GM19324 (cell line): Measurements from ENCODE around the gene HFM1.
"Not testable (repeated sequence)": the region's sequence is repeated elsewhere in the genome, so short reads cannot be mapped to it uniquely, and the experiment has no call there.

Source experiments
- ATAC-seq: cut with Tn5 transposase; IDR thresholded peaks from one replicate; pipeline ENCODE4 v1.9.1; 2021; ENCODE audit warnings: mild to moderate bottlenecking, moderate library complexity; ENCODE audit not compliant: unreplicated experiment, low FRiP score

HFM1 gene, protein sequence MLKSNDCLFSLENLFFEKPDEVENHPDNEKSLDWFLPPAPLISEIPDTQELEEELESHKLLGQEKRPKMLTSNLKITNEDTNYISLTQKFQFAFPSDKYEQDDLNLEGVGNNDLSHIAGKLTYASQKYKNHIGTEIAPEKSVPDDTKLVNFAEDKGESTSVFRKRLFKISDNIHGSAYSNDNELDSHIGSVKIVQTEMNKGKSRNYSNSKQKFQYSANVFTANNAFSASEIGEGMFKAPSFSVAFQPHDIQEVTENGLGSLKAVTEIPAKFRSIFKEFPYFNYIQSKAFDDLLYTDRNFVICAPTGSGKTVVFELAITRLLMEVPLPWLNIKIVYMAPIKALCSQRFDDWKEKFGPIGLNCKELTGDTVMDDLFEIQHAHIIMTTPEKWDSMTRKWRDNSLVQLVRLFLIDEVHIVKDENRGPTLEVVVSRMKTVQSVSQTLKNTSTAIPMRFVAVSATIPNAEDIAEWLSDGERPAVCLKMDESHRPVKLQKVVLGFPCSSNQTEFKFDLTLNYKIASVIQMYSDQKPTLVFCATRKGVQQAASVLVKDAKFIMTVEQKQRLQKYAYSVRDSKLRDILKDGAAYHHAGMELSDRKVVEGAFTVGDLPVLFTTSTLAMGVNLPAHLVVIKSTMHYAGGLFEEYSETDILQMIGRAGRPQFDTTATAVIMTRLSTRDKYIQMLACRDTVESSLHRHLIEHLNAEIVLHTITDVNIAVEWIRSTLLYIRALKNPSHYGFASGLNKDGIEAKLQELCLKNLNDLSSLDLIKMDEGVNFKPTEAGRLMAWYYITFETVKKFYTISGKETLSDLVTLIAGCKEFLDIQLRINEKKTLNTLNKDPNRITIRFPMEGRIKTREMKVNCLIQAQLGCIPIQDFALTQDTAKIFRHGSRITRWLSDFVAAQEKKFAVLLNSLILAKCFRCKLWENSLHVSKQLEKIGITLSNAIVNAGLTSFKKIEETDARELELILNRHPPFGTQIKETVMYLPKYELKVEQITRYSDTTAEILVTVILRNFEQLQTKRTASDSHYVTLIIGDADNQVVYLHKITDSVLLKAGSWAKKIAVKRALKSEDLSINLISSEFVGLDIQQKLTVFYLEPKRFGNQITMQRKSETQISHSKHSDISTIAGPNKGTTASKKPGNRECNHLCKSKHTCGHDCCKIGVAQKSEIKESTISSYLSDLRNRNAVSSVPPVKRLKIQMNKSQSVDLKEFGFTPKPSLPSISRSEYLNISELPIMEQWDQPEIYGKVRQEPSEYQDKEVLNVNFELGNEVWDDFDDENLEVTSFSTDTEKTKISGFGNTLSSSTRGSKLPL (N-terminal part only)

DNA sequence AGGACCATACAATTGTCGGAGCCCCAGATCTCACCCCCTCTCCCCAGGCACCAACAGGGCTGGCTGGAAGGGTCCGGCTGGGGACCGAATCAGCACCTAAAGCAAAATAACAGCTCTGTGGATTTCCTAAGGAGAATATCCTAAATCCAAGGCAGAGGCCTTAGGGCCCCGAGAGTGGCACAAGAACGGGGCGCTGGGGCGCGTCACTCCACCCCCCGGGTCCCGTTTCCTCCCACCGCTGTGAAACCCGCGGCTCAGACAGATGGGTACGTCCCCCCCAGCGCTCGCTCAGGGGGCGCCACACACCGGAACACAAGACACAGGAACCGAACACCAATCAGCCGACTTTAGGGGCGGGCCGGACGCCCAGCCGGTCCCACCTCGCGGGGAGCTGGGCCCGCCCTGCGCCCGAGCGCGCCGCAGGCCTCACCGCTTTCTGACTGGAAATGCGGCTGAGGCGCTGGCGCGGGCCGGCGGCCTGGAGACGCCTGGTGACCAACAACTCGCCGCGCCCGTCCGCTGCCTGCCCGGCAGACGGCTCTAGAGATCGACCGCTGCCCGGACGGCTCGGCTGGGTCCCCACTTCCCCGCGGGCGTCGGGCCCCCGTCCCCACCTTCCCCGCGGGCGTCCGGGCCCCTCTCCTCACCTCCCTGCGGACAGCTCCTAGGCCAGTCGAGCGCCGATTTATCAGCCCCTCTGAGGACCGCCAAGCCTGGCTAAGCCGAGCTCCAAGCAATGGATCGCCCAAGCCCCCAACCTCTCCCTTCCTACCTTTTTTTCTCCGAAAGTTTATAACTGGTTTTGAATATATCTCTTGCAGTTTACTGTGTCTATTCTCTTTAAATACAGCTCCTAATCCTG is at the start of gene HFM1:
Gene HFM1, minus strand, starts transcription at position 687 of the 862 bp plus-strand sequence. CDS start 3,755 bp downstream, outside the sequence.
- ATAC-seq, result peak; percentile 79

DNA sequence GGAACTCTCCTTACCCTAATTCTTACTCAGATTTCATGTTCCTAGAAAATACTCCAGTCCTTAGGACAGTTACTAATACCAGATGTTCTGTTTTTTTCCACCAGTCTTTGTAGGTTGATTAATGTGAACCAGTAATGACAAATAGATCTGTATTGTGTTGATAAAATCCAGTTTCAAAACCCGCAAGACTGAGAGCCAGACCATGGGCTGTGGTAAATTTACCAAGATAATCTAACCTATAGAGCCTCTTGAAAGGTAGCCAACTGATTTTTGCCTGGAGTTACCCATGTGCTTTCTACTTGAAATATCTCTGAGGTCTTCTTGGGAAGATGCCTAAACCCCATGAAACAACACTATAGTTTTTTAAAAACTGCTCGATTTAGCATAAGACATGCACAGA is 49.5 kb upstream of the HFM1 start:
- ATAC-seq, result no peak

DNA sequence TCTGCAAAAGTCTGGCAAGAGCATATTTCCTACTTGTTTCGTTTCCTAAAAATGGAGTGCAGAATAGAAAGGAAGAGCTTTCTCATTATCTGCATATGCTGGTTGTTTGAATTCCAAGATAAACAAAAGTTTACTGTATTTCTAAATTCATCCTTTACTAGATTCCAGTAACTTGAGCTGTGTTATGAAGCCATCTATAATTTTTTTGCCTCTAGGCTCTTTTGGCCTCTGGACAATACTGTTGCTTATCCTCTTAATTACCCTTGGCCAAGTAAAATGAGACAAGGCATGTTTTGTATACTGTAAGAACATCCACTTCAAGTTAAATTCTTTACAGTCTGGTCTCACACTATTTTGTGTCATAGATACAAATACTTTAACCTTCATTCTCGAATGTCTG is 45.6 kb upstream of the HFM1 start:
- ATAC-seq, result no peak

DNA sequence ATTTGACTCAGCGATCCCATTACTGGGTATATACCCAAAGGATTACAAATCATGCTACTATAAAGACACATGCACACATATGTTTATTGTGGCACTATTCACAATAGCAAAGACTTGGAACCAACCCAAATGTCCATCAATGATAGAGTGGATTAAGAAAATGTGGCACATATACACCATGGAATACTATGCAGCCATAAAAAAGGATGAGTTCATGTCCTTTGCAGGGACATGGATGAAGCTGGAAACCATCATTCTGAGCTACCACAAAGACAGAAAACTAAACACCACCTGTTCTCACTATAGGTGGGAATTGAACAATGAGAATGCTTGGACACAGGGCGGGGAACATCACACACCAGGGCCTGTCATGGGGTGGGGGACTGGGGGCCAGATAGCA is 43.1 kb upstream of the HFM1 start:
- ATAC-seq, result not testable (repeated sequence)

DNA sequence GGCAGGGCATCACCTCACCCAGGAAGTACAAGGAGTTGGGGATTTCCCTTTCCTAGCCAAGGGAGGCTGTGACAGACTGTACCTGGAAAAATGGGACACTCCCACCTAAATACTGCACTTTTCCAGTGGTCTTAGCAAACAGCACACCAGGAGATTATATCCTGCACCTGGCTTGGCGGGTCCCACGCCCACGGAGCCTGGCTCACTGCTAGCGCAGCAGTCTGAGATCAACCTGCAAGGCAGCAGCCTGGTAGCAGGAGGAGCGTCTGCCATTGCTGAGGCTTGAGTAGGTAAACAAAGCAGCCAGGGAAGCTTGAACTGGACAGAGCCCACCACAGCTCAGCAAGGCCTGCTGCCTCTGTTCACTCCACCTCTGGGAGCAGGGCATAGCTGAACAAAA is 37.3 kb upstream of the HFM1 start:
- ATAC-seq, result not testable (repeated sequence)

DNA sequence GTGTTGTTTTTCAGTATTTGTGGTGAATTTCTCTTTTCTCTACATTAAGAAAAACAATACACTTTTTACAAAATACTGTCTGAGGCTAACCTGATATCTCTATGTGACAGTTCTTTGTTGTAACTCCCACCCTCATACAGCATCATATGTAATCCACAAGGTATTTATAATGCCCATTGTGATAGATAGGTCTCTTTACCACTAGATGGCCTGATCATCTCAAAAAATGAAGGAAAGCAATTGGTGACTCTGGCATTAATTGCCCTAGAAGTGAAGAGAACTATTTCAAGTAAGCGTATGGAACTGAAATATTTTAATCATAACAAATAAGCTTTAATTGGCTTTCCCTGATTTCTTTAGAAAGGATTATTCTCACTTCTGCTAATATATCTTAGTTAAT is 36.2 kb upstream of the HFM1 start:
- ATAC-seq, result no peak

DNA sequence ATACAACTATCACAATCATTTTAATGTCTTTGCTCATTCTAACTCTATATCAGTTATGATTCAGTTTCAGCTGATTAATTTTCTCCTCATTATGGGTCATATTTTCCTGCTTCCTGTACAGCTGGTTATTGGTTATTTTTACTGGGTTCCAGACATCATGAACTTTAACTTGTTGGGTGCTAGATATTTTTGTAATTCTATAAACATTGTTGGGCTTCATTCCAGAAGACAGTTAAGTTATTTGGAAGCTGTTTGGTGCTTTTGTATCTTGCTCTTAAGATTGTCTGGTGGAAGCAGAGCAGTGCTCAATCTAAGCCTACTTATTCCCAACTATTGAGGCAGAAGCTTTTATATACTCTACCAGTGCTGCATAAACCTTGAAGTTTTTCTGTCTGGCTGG is 34.4 kb upstream of the HFM1 start:
- ATAC-seq, result no peak

DNA sequence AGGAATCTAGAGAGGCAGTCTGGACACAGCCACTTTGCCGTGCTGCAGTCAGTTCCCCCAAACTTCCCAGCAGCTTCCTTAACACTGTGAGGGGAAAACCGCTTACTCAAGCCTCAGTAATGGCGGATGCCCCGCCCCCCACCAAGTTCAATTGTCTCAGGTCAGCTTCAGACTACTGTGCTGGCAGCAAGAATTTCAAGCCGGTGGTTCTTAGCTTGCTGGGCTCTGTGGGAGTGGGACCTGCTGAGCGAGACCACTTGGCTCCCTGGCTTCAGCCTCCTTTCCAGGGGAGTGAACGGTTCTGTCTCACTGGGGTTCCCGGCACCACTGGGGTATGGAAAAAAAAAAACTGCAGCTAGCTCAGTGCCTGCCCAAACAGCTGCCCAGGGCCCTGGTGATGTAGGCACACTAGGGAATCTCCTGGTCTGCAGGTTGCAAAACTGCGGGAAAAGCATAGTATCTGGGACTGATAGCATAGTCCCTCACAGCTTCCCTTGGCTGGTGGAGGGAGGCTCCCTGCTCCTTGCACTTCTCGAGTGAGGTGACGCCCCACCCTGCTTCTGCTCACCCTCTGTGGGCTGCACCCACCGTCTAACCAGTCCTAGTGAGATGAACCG is 23.7 kb upstream of the HFM1 start:
- no peak for ATAC-seq

DNA sequence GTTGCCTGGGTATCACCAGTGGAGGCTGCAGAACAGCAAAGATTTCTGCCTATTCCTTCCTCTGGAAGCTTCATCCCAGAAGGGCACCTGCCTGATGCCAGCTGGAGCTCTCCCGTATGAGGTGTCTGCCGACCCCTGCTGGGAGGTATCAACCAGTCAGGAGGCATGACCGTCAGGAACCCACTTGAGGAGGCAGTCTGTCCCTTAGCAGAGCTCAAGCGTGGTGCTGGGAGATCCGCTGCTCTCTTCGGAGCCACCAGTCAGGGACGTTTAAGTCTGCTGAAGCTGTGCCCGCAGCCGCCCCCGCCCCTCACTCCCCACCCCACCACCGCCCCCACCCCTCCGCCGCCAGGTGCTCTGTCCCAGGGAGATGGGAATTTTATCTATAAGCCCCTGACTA is 23.1 kb upstream of the HFM1 start:
- ATAC-seq, result no peak

DNA sequence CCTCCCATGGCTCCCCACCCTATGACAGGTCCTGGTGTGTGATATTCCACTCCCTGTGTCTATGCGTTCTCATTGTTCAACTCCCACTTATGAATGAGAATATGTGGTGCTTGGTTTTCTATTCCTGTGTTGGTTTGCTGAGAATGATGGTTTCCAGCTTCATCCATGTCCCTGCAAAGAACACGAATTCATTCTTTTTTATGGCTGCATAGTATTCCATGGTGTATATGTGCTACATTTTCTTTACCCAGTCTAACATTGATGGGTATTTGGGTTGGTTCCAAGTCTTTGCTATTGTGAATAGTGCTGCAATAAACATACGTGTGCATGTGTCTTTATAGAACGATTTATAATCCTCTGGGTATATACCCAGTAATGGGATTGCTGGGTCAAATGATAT is 17.9 kb upstream of the HFM1 start:
- not testable (repeated sequence) for ATAC-seq

DNA sequence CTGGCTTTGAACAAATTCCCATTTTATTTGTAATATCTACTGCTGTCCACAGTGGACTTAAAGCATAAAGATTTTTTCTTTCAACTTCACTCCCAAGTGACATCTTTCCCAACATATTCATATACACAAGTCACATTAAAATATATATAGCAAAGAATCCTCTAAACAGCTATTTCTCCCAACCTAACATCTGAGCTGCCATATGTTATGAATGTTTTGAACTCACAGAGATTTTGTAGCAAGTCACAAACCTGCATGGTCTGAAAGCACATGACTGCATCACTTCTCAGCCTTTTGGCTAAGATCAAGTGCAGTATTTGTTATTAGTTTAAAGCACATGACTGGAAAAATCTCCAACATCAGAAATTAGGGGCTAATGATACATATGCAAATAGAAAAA is 7.7 kb upstream of the HFM1 start:
- no peak for ATAC-seq

DNA sequence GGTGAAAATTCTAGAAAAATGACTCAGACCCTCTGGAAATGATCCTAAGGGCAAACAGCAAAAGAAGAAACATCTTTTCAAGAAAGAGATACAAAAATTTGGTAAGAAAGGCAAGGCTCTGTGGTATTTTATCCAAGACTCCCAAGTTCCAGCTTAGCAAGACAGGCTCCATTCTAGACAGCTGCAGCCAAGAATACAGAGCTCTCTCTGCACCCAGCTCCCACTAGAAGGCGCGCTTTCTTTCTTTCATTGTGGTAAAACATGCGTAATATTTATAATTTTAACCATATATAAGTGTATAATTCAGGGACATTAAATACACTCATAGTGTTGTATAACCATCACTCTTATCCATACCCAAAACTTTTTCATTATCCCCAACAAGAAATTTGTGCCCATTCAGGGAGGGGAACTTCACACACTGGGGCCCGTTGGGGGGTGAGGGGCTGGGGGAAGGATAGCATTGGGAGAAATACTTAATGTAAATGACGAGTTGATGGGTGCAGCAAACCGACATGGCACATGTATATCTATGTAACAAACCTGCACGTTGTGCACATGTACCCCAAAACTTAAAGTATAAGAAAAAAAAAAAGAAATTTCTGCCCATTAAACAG is 2.2 kb upstream of the HFM1 start:
- no peak for ATAC-seq

DNA sequence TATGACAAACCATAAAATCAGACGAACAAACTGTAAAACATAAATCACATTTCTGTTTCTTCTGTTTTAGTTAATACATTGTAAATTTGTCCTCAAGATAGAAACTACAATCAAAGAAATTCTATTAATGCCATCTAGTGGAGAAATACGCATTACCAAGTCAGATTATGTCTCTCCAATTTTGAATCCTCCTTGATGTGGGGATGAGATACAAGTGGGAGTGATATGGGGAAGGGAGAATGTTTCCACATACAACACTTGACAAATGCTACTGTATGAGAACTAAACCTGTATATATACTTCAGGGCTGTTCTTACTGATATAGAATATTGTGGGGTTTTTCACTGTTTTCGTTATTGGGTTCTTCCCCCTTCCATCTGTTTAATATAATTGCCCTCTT is 2.6 kb downstream of the HFM1 start:
- no peak for ATAC-seq

DNA sequence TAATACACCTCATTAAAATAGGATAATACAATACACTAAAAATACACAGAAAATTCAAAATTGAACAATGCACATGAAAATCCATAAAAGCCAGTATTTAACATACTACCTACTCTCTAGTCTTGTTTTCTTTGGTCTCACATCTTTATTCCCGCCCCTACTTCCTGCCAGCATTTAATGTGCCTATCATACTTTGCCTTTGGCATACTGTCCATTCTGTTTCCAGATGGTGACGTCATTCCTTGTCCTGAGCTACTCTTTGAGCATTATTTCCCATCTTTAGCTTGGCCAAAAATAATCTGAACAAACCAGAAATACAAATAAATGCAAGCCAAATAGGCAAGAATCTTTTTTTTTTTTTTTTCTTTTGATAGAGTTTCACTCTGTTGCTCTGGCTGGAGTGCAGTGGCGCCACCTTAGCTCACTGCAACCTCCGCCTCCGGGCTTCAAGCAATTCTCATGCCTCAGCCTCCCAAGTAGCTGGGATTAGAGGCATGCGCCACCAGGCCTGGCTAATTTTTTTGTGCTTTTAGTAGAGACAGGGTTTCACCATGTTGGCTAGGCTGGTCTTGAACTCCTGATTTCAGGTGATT is 4.4 kb downstream of the HFM1 start:
- ATAC-seq, result no peak

DNA sequence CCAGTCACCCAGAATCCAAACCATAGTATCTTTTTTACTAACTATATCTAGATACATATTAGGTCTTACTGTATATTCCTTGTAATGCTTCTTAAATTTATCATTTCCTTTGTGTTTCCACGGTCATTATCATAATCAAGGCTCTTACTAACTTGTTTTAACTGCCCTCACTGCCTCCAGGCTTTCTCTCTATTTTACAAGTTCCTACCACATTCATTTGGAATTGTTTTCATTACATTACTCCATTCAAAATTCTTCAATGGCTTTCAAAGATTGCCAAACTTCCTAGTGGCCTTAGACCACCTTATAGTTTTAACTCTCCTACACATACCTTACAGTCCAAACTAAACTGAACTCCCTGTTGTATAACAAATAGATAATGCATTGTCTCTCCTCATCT is 6.3 kb downstream of the HFM1 start:
- ATAC-seq, result no peak

DNA sequence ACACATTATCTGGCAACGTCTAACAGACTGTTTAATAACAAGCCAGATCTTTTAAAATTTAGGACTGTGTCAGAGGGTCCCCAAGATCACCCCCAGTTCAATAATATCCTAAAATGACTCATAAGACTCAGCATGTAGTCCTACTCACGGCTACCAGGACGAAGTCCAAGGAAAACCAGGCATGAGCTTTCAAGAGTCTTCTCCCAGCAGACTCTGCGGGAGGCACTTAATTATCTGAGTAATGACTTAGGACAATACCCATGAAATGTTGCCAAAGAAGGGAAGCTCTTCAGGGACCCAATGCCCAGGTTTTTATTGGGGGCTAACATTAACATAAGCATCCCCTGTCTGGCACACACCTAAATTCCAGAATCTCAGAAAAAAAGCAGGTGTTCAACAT is 7.0 kb downstream of the HFM1 start:
- no peak for ATAC-seq

DNA sequence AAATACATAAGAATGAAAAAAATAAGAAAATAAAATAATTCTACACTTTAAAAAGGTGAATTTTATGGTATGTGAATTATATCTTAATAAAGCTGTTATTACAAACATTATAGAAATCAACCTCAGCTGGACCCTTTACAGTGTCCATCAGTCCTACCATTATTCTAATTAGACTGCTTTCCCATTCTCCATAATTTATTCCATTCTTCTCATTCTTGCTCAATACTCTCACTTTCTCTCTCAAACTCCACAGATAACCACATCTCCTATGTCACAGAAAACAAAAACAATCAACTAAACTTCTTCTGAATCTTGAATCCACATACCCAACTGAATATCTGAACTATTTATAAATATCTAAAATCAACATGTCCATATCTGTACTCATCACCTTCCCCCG is 11.6 kb downstream of the HFM1 start:
- ATAC-seq, result no peak

DNA sequence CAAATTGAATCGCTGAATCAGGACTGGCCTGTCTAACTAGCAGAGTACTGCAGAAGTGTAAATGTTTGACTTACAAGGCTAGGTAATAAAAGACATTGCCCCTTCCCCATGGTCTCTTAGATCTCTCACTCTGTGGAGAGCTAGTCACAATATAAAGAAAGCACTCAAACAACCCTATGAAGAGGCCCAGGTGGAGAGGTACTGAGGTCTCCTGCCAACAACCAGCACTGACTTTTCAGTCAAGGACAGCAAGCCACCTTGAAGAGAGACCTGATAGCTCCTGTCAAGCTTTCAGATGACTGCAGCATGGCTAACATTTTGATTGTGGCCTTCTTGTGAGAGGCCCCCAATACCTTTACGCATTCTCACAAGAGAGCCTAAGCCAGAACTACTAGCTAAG is 18.5 kb downstream of the HFM1 start:
- no peak for ATAC-seq

DNA sequence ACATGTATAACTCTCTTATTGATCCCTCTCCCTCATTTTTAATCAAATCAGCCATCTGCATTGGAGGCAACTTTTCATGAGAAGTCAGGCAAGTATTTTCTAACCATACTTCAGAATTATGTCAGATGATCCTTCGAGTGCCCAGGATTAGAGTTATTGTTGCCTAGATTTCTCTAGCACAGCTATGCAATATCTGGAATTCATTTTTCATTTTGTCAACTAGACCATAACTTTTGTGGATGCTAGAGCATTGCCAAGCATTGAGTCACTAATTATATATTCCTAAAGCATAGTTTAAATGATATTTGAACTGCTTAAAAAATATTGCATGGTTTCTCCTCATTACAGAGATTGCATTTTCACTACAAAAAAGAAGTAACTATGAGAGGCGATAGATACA is 21.2 kb downstream of the HFM1 start:
- ATAC-seq, result no peak
